Stimulated activated CD4-positive, alpha-beta T cell treated with anti-CD3 and anti-CD28 coated beads, TNF-alpha, amount 100 ng/mL, for 48 hours (primary cell): ENCODE measurements around the gene LOXL4.
"Not testable (repeated sequence)": the region's sequence is repeated elsewhere in the genome, so short reads cannot be mapped to it uniquely, and the experiment has no call there.

Source experiments
- DNase-seq, 3 donors: peaks; one replicate each; pipeline ENCODE4 v3.0.0-alpha.2; 2020; ENCODE audit warnings: low read depth in 3 of 3

LOXL4 gene

GRCh38 chr10:98244141-98244540 lies 23.9 kb downstream of the LOXL4 start:
- no peak for DNase-seq

GRCh38 chr10:98242823-98243222 lies 25.2 kb downstream of the LOXL4 start:
- DNase-seq, result no peak

GRCh38 chr10:98240524-98240923 lies 27.5 kb downstream of the LOXL4 start:
- no peak for DNase-seq

DNA sequence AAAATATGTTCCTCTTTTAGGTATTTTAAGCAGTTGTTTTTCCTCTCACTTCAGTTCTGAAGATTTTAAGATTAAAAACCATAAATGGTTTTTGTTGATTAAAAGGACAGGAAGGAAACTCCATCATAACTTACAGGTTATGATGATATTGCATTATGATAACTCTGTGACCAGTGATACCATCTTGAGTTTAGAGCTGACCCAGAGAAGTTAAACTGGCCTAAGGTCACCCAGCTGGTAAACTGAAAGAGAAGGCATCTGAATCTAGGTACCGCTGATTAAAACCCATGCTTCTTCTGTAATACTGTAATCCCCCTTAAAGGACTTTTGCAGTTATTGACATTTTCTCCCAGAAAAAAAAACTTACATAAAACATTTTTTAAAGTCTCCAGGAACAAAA lies 29.6 kb downstream of the LOXL4 start:
- DNase-seq, result no peak

DNA sequence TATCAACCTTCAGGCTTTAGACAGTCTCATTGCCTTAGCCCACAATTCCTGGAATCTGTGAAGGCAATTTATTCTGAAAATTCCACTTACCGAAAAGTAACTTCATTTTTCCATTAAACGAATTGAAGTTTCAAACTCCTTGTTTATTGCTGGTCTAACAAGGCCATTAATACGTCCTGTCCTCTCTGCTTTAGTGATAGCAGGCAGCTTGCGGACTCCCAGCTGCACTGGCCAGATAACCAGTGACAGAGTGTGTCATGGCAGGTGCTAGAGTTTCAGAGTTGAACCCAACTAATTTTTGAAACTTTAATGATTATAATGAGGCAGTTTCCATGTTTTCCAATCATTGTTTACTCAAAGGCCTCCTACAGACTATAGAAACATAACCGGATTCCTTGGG lies 31.1 kb downstream of the LOXL4 start:
- no peak for DNase-seq

- no peak for DNase-seq
Observed at GRCh38 chr10:98235846-98236245, 32.1 kb downstream of the LOXL4 start.

GRCh38 chr10:98231417-98231816 lies 36.6 kb downstream of the LOXL4 start:
- no peak for DNase-seq

- DNase-seq, result not testable (repeated sequence)
Observed at GRCh38 chr10:98228266-98228665, 39.7 kb downstream of the LOXL4 start.

DNA sequence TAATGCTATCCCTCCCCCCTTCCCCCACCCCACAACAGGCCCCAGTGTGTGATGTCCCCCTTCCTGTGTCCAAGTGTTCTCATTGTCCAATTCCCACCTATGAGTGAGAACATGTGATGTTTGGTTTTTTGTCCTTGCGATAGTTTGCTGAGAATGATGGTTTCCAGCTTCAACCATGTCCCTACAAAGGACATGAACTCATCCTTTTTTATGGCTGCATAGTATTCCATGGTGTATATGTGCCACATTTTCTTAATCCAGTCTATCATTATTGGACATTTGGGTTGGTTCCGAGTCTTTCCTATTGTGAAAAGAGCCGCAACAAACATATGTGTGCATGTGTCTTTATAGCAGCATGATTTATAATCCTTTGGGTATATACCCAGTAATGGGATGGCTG lies 40.3 kb downstream of the LOXL4 start:
- DNase-seq, result not testable (repeated sequence)

DNA sequence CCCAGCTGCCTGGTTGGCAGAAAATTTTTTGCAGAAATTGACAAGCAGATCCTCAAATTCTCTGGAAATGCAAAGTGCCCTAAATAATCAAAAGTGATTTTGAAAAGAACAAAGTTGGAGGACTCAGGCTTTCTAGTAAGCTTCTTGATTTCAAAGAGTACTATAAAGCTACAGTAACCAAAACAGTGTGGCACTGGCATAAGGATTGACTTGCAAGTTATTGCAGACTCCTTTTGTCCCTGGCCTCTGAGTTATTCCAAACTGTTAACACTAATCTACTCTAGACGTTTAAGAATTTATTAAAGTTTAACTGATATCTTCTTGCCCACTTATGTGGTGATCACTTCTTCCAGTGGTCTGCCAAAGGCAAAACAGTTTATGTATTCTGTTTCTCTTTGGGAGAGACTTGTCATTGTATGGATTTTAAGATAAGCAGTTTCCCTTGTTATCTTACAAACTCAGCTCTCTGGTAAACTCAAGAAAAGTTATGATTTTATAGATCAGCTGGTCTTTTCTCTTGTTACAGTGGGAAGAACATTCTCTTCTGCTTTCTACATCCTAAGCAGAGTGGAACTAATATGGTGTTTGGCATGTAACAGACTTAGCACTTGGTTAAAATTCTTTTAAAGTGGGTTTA lies 41.4 kb downstream of the LOXL4 start:
- no peak for DNase-seq

DNA sequence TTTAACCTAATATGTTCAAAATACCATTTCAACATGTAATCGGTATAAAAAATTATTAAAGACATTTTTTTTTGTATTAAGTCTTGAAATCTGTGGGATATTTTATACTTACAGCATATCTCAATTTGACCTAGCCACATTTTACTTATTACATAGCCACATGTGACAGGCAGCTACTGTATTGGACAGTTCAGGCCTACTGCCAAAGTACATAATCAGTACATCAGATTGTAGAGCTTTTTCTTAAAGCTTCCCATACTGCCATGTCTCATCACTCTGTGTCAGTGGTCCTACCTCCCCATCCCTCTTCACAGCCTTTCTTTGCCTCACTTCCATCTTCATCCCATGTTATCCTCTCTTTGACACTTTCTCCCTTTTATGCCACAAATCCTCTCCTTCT lies 43.0 kb downstream of the LOXL4 start:
- no peak for DNase-seq

DNA sequence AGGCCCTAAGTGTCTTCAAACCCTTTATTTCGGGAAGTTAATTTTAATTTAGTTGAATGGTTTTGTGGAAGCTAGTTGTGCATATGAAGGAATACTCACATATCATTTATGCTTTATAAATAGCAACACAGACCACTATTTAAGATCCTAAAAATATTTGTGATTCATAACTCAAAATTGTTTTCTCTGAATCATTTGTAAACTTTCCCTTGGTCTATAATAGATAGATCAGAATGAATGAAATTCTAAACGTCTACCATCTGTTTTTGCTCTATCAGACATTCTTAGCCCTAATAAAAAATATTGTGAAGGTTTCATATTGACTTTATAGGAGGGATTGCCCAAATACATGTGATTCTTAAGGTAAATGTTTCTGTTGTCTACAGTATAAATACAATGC lies 43.5 kb downstream of the LOXL4 start:
- DNase-seq, result no peak

DNA sequence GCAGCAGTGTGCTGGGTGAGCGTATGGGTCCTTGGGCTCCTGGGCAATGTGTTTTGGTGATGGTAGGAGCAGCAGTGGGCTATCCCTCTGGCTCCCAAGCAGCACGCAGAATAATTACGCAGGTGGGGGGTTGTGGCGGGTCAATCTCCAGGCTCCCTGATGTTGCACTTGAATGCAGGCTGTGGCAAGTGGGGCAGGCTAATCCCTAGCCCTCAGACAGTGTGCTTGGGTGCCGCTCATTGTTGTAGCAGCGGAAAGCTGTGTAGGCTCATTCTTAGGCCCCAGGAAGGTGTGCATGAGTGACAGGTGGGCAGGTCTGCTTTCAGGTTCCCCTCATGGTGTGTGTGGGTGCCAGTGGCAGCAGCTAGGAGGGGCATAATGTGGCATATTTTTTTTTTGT lies 44.1 kb downstream of the LOXL4 start:
- no peak for DNase-seq

- DNase-seq, result no peak
Observed at GRCh38 chr10:98217801-98218200, 50.2 kb downstream of the LOXL4 start.

DNA sequence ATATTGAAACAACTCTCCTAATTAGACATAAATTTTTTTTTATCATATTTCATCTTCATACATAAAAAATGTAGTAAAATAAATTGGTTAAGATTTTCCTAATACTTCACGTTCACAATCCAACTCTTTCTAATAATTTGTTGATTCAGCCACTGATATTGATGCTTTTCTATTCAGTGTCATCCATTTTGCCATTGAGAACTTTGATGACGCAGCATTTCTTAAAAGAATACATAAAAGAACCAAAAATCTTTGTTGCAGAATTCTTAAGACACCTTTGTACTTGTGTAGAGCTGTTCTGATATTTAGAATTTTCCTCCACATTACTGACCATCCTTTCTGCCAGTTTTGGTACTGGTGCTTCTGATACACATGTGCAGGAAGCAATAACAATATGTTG lies 52.6 kb downstream of the LOXL4 start:
- no peak for DNase-seq

DNA sequence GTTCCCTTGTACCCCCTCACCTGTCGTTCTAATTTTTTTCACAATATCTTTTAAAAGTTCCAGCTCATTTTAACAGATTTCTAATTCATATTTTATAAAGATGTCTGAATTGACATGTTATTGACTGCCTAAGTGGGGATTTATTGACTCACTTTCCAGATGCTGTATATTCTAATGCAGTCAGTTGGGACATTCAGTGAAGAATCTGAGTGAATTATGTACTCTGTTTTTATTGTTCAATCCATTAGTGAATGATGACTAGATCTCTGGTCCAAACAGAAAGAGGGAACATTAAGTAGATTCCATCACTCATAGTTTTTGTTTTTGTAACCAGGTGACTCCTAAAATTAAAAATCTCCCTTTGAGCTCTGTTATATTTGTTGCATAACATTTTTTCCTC lies 54.3 kb downstream of the LOXL4 start:
- DNase-seq, result no peak

DNA sequence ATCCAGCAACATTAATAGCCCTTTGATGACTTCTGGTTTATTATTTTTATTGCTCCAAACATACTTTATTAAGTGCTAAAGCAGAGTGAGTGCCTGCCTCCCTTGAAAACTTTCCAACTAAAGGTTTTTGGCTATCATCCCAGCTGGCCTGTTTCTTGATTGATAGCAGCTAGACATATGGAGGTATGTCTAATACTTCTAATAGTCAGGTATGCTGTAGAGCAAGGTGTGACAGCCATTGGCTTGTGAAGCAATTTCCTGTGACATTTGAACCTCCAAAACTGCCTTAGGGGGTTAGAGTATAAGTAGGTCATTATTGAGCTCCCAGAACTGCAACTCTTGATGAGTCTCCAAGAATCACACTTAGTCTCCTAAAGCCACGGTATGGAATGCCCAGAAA lies 55.8 kb downstream of the LOXL4 start:
- no peak for DNase-seq

- no peak for DNase-seq
Observed at GRCh38 chr10:98209441-98209840, 58.6 kb downstream of the LOXL4 start.

DNA sequence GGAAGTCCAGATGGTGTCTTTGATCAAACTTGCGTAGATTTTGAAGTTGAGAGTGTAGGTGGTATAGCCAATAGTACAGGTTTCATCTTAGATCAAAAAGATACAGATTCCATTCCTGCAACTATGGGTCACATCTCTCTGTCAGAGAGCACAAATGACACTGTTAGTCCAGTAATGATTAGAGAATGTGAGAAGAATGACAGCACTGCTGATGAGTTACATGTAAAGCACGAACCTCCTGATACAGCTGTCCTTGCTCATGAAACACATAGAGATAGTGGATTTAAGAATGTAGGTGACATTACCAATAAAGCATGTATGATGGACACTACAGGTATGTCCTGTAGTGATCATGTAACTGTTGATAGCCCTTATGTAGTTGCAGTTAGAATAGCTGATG lies 59.1 kb downstream of the LOXL4 start:
- DNase-seq, result no peak

DNA sequence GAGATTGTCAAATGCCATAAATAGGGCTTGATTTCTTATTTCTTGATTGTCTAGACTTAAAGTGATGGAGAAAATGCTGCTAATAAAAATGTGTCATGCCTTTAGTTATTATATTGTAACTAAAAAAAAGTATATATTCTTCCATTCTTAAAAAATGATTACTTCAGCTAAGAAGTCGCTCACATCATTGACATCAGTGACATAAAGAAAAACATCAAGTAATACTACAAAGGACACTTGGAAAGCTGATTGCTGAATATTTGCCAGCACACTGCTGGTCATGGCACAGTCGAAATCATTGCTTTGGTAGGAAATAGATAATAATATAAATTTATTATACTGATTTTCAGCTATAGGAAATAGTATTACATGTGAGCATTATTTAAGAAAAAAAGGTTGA lies 62.6 kb downstream of the LOXL4 start:
- no peak for DNase-seq

DNA sequence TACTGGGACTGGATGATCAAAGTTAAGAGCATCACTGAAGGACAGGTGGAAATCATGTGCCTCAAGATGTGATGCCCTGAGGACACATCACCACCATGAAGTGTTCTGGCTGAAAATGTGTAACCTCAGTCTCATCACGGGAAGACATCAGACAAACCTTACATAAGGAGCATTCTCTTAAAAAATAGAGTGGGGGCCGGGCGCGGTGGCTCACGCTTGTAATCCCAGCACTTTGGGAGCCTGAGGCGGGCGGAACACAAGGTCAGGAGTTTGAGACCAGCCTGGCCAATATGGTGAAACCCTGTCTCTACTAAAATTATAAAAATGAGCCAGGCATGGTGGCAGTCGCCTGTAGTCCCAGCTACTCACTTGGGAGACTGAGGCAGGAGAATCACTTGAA lies 65.6 kb downstream of the LOXL4 start:
- no peak for DNase-seq

DNA sequence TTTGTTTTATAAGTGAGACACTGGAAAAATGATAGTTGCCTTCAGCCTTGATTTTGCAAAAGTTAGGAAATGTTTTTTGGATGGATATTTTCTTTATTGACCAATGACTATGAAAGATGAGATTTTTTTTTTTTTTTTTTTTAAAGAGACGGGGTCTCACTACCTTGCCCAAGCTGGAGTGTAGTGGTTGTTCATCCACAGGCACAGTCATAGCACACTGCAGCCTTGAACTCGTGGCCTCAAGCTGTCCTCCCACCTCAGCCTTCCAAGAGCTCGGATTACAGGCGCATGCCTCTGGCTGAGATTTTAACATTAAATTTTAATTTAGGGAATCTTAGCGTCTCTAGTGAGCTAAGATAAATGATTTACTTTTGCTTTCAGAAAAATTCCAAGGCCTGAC lies 66.2 kb downstream of the LOXL4 start:
- no peak for DNase-seq
